Frontal cortex (tissue), 4 donors: ENCODE results near the gene PROM1. TPM values are rescaled to one million over a fixed set of nuclear protein-coding genes. Genes with fewer than 3 reads are reported as not detected.

Experiments used
- DNase-seq, 2 donors: peaks; one replicate each; pipeline ENCODE4 v3.0.0; 2012; ENCODE audit warnings: low spot score in 2 of 2
- FAIRE-seq: peaks from 2 replicates; lab custom pipeline; 2012; peaks lifted over from hg19 to GRCh38; lab: Jason Lieb, UNC
- total RNA-seq: library from RNA; depleted of rRNA; stranded (reverse); fragments of >200 nt; gene quantifications from one replicate; pipeline ENCODE4 v1.2.3, GENCODE V29; 2014
- donor health status: control.
- donor health status: control.
- donor health status: control.

PROM1 gene
- total RNA-seq, 1 donor from 2014 or later, result 87.6 TPM

- DNase-seq (no peak), FAIRE-seq (no peak)
These were observed 52.1 kb downstream of the PROM1 start for GRCh38 chr4:16031546-16032395.

- no peak for DNase-seq
- no peak for FAIRE-seq
These were observed 53.9 kb downstream of the PROM1 start for GRCh38 chr4:16029886-16030285.

GRCh38 chr4:16029262-16029661 lies 54.6 kb downstream of the PROM1 start:
- FAIRE-seq (no peak), DNase-seq (no peak)

- no peak for DNase-seq
- no peak for FAIRE-seq
These were observed 56.2 kb downstream of the PROM1 start for GRCh38 chr4:16027626-16028025.

GRCh38 chr4:16027114-16027513 lies 56.7 kb downstream of the PROM1 start:
- DNase-seq, result no peak
- FAIRE-seq, result no peak

GRCh38 chr4:16026160-16026761 lies 57.6 kb downstream of the PROM1 start:
- peak; percentile 94 for FAIRE-seq
- DNase-seq, result peak; percentile 17 to 39

GRCh38 chr4:16025268-16025667 lies 58.6 kb downstream of the PROM1 start:
- no peak for DNase-seq
- no peak for FAIRE-seq

- DNase-seq (no peak), FAIRE-seq (no peak)
These were observed 59.9 kb downstream of the PROM1 start for GRCh38 chr4:16023776-16024408.

- FAIRE-seq (no peak), DNase-seq (no peak)
These were observed 61.8 kb downstream of the PROM1 start for GRCh38 chr4:16021804-16022560.

- FAIRE-seq, result no peak
- no peak for DNase-seq
These were observed 64.2 kb downstream of the PROM1 start for GRCh38 chr4:16019649-16020048.

- no peak for FAIRE-seq
These were observed 65.0 kb downstream of the PROM1 start for GRCh38 chr4:16018841-16019240.

GRCh38 chr4:16018061-16018676 lies 65.7 kb downstream of the PROM1 start:
- DNase-seq (no peak), FAIRE-seq (no peak)

More at GRCh38 chr4:16018841-16019240, 65.0 kb downstream of the PROM1 start:
- DNase-seq, result no peak

GRCh38 chr4:16016536-16016935 lies 67.3 kb downstream of the PROM1 start:
- FAIRE-seq (no peak), DNase-seq (no peak)

GRCh38 chr4:16011173-16011572 lies 72.7 kb downstream of the PROM1 start:
- no peak for DNase-seq
- no peak for FAIRE-seq

GRCh38 chr4:16009153-16009552 lies 74.7 kb downstream of the PROM1 start:
- DNase-seq, result no peak
- FAIRE-seq, result no peak

- no peak for DNase-seq
These were observed 76.2 kb downstream of the PROM1 start for GRCh38 chr4:16007471-16008095.

GRCh38 chr4:16006771-16007446 lies 76.9 kb downstream of the PROM1 start:
- FAIRE-seq, result no peak
- DNase-seq, result no peak

More at GRCh38 chr4:16007471-16008095, 76.2 kb downstream of the PROM1 start:
- FAIRE-seq, result no peak

- FAIRE-seq (no peak), DNase-seq (no peak)
These were observed 78.1 kb downstream of the PROM1 start for GRCh38 chr4:16005676-16006075.

- FAIRE-seq (no peak), DNase-seq (peak; percentile 47 to 75)
These were observed 82.4 kb downstream of the PROM1 start for GRCh38 chr4:16001484-16001858.
